ENCODE data around the gene KLHL26.
"Not testable (repeated sequence)": the region's sequence is repeated elsewhere in the genome, so short reads cannot be mapped to it uniquely, and the experiment has no call there.

Gene KLHL26

GRCh38 chr19:18666317-18666716 lies 29.5 kb downstream of the KLHL26 start:
- no peak for DNase-seq (ENCODE audit: low read depth in 3 of 3)

GRCh38 chr19:18666784-18667183 lies 30.0 kb downstream of the KLHL26 start:
- DNase-seq (ENCODE audit: low read depth in 3 of 3) = no peak

- DNase-seq (ENCODE audit: low read depth in 3 of 3) = no peak
Observed at GRCh38 chr19:18667531-18668251, 30.9 kb downstream of the KLHL26 start.

GRCh38 chr19:18668252-18668631 lies 31.4 kb downstream of the KLHL26 start:
- DNase-seq (ENCODE audit: low read depth in 3 of 3) = no peak

GRCh38 chr19:18668744-18669523 lies 32.1 kb downstream of the KLHL26 start:
- DNase-seq (ENCODE audit: low read depth in 3 of 3) = no peak

- DNase-seq (ENCODE audit: low read depth in 3 of 3) = no peak
Observed at GRCh38 chr19:18669524-18669817, 32.6 kb downstream of the KLHL26 start.

GRCh38 chr19:18669883-18670282 lies 33.1 kb downstream of the KLHL26 start:
- no peak for DNase-seq (ENCODE audit: low read depth in 3 of 3)

- DNase-seq (ENCODE audit: low read depth in 3 of 3) = no peak
Observed at GRCh38 chr19:18670312-18670711, 33.5 kb downstream of the KLHL26 start.

GRCh38 chr19:18671303-18672043 lies 34.6 kb downstream of the KLHL26 start:
- DNase-seq (ENCODE audit: low read depth in 3 of 3) = no peak

- DNase-seq (ENCODE audit: low read depth in 3 of 3) = no peak
Observed at GRCh38 chr19:18672044-18672451, 35.2 kb downstream of the KLHL26 start.

GRCh38 chr19:18672606-18673337 lies 35.9 kb downstream of the KLHL26 start:
- no peak for DNase-seq (ENCODE audit: low read depth in 3 of 3)

GRCh38 chr19:18674616-18675015 lies 37.8 kb downstream of the KLHL26 start:
- DNase-seq (ENCODE audit: low read depth in 3 of 3) = no peak

- no peak for DNase-seq (ENCODE audit: low read depth in 3 of 3)
Observed at GRCh38 chr19:18675779-18676178, 39.0 kb downstream of the KLHL26 start.

- no peak for DNase-seq (ENCODE audit: low read depth in 3 of 3)
Observed at GRCh38 chr19:18676692-18677091, 39.9 kb downstream of the KLHL26 start.

- no peak for DNase-seq (ENCODE audit: low read depth in 3 of 3)
Observed at GRCh38 chr19:18677156-18677555, 40.3 kb downstream of the KLHL26 start.

- not testable (repeated sequence) for DNase-seq (ENCODE audit: low read depth in 3 of 3)
Observed at GRCh38 chr19:18680148-18680547, 43.3 kb downstream of the KLHL26 start.

- no peak for DNase-seq (ENCODE audit: low read depth in 3 of 3)
Observed at GRCh38 chr19:18682807-18683108, 45.9 kb downstream of the KLHL26 start.

GRCh38 chr19:18683109-18683957 lies 46.5 kb downstream of the KLHL26 start, which contains the start of gene CRTC1:
TSS of gene CRTC1 (plus strand) at chr19:18683680. CDS start at chr19:18683703, 23 bp downstream.
- peak; percentile 86 to 91 (median 89) for DNase-seq (ENCODE audit: low read depth in 3 of 3)

GRCh38 chr19:18683958-18684641 lies 47.3 kb downstream of the KLHL26 start:
- no peak for DNase-seq (ENCODE audit: low read depth in 3 of 3)

- no peak for DNase-seq (ENCODE audit: low read depth in 3 of 3)
Observed at GRCh38 chr19:18684642-18684993, 47.8 kb downstream of the KLHL26 start.
